ENCODE results near the gene DDX1.

DDX1 gene

GRCh38 chr2:15562354-15563031 is 29.2 kb upstream of the DDX1 start:
- DNase-seq (ENCODE audit: low read depth): no peak

GRCh38 chr2:15563227-15564100 is 28.2 kb upstream of the DDX1 start:
- DNase-seq (ENCODE audit: low read depth): no peak

- DNase-seq (ENCODE audit: low read depth): no peak
Measured at GRCh38 chr2:15565392-15565791, 26.3 kb upstream of the DDX1 start.

GRCh38 chr2:15565994-15566671 is 25.5 kb upstream of the DDX1 start:
- DNase-seq (ENCODE audit: low read depth): no peak

- no peak for DNase-seq (ENCODE audit: low read depth)
Measured at GRCh38 chr2:15566912-15567311, 24.8 kb upstream of the DDX1 start.

GRCh38 chr2:15568874-15569273 is 22.8 kb upstream of the DDX1 start:
- no peak for DNase-seq (ENCODE audit: low read depth)

- no peak for DNase-seq (ENCODE audit: low read depth)
Measured at GRCh38 chr2:15570104-15570503, 21.6 kb upstream of the DDX1 start.

GRCh38 chr2:15571729-15572128 is 19.9 kb upstream of the DDX1 start:
- DNase-seq (ENCODE audit: low read depth): no peak

- DNase-seq (ENCODE audit: low read depth): peak; percentile 87
Measured at GRCh38 chr2:15577071-15577735, 14.5 kb upstream of the DDX1 start.

GRCh38 chr2:15579641-15580040 is 12.0 kb upstream of the DDX1 start:
- no peak for DNase-seq (ENCODE audit: low read depth)

- DNase-seq (ENCODE audit: low read depth): no peak
Measured at GRCh38 chr2:15580451-15580850, 11.2 kb upstream of the DDX1 start.

- no peak for DNase-seq (ENCODE audit: low read depth)
Measured at GRCh38 chr2:15582710-15583357, 8.8 kb upstream of the DDX1 start.

- DNase-seq (ENCODE audit: low read depth): no peak
Measured at GRCh38 chr2:15583826-15584225, 7.8 kb upstream of the DDX1 start.

- no peak for DNase-seq (ENCODE audit: low read depth)
Measured at GRCh38 chr2:15584316-15584715, 7.4 kb upstream of the DDX1 start.

GRCh38 chr2:15584767-15585469 is 6.8 kb upstream of the DDX1 start:
- DNase-seq (ENCODE audit: low read depth): no peak

GRCh38 chr2:15588329-15588919 is 3.2 kb upstream of the DDX1 start:
- no peak for DNase-seq (ENCODE audit: low read depth)

GRCh38 chr2:15591373-15591691 is 336 bp upstream of the DDX1 start:
- DNase-seq (ENCODE audit: low read depth): no peak

GRCh38 chr2:15593327-15593705 is 1.6 kb downstream of the DDX1 start:
- no peak for DNase-seq (ENCODE audit: low read depth)

GRCh38 chr2:15594291-15595256 is 2.9 kb downstream of the DDX1 start:
- DNase-seq (ENCODE audit: low read depth): no peak
